Karpas-422 (cell line): ENCODE data around the gene ZNF569. TPM values are rescaled to one million over a fixed set of nuclear protein-coding genes. Genes with fewer than 3 reads are reported as not detected.

Experiments used
- DNase-seq: peaks from one replicate; pipeline ENCODE4 v3.0.0-alpha.2; 2015
- H2AFZ ChIP-seq: fragments of 200-600 bp; sonication (generic); 2 replicates; pipeline ENCODE4 v1.6.1; 2014; ENCODE audit warnings: antibody characterized with exemption, low read length, mixed read lengths
- H3K27ac ChIP-seq: fragments of 200-600 bp; sonication (generic); 2 replicates; pipeline ENCODE4 v1.5.1; 2014; ENCODE audit warnings: mild to moderate bottlenecking, low read length, moderate library complexity
- H3K27me3 ChIP-seq: fragments of 200-600 bp; sonication (generic); 2 replicates; pipeline ENCODE4 v1.6.1; 2014; ENCODE audit warnings: low read length, mixed read lengths
- H3K36me3 ChIP-seq: fragments of 200-600 bp; sonication (generic); 2 replicates; pipeline ENCODE4 v1.6.1; 2014; ENCODE audit warnings: low read length, mixed read lengths; ENCODE audit not compliant: insufficient read depth
- H3K4me1 ChIP-seq: fragments of 200-600 bp; sonication (generic); 2 replicates; pipeline ENCODE4 v1.6.1; 2014; ENCODE audit warnings: mild to moderate bottlenecking, low read length, mixed read lengths
- H3K4me2 ChIP-seq: fragments of 200-600 bp; sonication (generic); 2 replicates; pipeline ENCODE4 v1.6.1; 2014; ENCODE audit warnings: low read length, low read depth, mild to moderate bottlenecking; ENCODE audit not compliant: poor library complexity, severe bottlenecking
- H3K4me3 ChIP-seq: fragments of 200-600 bp; sonication (generic); 2 replicates; pipeline ENCODE4 v1.5.1; 2014; ENCODE audit warnings: mild to moderate bottlenecking, antibody characterized with exemption, low read length, mixed read lengths
- H3K79me2 ChIP-seq: fragments of 200-600 bp; sonication (generic); 2 replicates; pipeline ENCODE4 v1.6.1; 2014; ENCODE audit warnings: mild to moderate bottlenecking, low read length, mixed read lengths
- H3K9ac ChIP-seq: fragments of 200-600 bp; sonication (generic); 2 replicates; pipeline ENCODE4 v1.6.0; 2014; ENCODE audit warnings: low read length
- H3K9me2 ChIP-seq: fragments of 200-600 bp; sonication (generic), shearing (Covaris generic); replicated peaks from 2 replicates; pipeline ENCODE4 v1.6.0; 2014; ENCODE audit warnings: mild to moderate bottlenecking, low read length, moderate library complexity; ENCODE audit not compliant: insufficient read depth
- H3K9me3 ChIP-seq: fragments of 300-700, 200-600 bp; sonication (generic); 2 replicates; pipeline ENCODE4 v1.6.1; 2014; ENCODE audit warnings: low read length, mixed read lengths
- H4K20me1 ChIP-seq: fragments of 200-600 bp; sonication (generic); 2 replicates; pipeline ENCODE4 v1.6.1; 2014; ENCODE audit warnings: mild to moderate bottlenecking, antibody characterized with exemption, low read length, low read depth; ENCODE audit not compliant: insufficient read depth
- total RNA-seq: library from RNA; depleted of rRNA; stranded (reverse); fragments of >200 nt; shearing (Covaris generic); gene quantifications from 2 replicates; pipeline ENCODE4 v1.2.3, GENCODE V29; 2014; ENCODE audit warnings: low replicate concordance; rRNA removed

ZNF569 gene
- 13.2 and 16.1 TPM in 2 replicates for total RNA-seq

DNA sequence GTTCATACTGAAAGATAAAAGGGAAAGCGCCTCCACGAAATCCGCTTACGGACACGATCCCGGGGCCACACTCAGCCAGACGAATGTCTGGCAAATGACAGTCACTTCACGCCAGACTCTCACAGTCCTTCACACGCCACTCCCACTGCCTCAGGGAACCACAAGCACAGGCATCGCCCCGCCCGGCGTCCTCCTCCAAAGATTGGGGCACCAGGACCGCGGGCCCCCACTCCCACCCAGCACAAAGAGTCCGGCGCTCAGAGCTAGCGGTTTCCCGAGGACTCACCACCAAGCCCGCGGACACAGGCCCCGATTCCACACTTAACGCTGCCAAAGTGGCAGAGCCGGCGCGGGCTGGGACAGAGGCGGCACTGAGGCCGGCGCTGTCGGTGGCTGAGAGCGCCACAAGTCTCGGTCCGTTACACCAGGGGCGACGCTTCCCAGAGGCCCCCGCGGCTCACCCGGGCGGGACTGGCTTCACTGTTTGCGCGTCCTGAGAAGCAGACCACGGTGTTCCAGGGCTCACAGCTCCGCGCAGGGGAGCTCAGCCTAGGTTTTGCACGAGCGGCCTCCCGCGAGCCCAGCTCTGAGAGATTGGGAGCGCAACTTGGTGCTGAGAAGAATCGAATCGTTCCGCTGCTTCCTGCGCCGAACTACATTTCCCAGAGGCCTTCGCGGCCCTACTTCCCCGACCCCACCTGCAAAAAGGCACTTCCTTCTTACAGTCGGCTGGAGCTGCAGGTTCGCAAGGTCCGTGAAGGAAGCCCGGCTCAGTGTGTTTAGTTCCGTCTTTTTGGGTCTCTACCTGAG is at the start of gene ZNF569:
Gene ZNF569 (minus strand): TSS at position 647 of the 810 bp plus-strand sequence. CDS start 22,523 bp downstream, outside the sequence.
- Histone ChIP-seq H3K9me3 (peaks cover 26% of the 10 kb centered on the region), H3K4me2 (peak within 1 kb of the TSS; percentile 72), H3K79me2 (peaks cover 43% of the 10 kb centered on the region), H3K4me1 (peaks cover 11% of the 10 kb centered on the region), H3K27me3 (no peaks in the 10 kb centered on the region), H3K27ac (peak within 1 kb of the TSS; percentile 77), H3K9me2 (no peaks in the 10 kb centered on the region), H3K9ac (peak within 1 kb of the TSS; percentile 88), H2AFZ (peak within 1 kb of the TSS; percentile 86), H3K4me3 (peak within 1 kb of the TSS; percentile 97), H4K20me1 (no peaks in the 10 kb centered on the region), H3K36me3 (peaks cover 44% of the 10 kb centered on the region)
- peak; percentile 97 for DNase-seq

DNA sequence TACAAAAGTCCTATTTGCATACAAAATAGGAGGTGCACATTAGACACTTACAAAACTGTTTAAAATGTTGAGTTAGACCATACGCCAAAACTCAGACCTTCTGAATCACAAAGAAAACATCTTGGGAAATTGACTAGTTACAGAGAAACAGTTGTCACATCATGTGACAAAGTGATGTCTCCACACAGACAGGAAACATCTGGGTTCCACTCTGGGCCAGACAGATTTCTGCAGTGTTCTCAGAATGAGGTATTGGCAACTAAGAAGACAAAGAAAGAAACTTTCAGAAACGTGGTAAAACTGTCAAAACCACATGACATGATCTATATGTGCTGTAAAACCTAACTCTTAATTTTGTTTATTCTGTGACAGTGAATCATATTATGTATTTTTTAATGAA is 46.2 kb upstream of the ZNF569 start:
- no peak for DNase-seq
- no peaks in the 10 kb centered on the region for H3K27me3 ChIP-seq
- H3K9me2 ChIP-seq: no peaks in the 10 kb centered on the region
- no peak overlapping the region for H3K9ac ChIP-seq
- H4K20me1 ChIP-seq: no peaks in the 10 kb centered on the region
- H2AFZ ChIP-seq: no peak overlapping the region
- no peak overlapping the region for H3K4me3 ChIP-seq
- no peaks in the 10 kb centered on the region for H3K4me1 ChIP-seq
- peaks cover 12% of the 10 kb centered on the region for H3K9me3 ChIP-seq
- no peaks in the 10 kb centered on the region for H3K79me2 ChIP-seq
- H3K4me2 ChIP-seq: no peak overlapping the region
- no peak overlapping the region for H3K27ac ChIP-seq
- no peaks in the 10 kb centered on the region for H3K36me3 ChIP-seq

DNA sequence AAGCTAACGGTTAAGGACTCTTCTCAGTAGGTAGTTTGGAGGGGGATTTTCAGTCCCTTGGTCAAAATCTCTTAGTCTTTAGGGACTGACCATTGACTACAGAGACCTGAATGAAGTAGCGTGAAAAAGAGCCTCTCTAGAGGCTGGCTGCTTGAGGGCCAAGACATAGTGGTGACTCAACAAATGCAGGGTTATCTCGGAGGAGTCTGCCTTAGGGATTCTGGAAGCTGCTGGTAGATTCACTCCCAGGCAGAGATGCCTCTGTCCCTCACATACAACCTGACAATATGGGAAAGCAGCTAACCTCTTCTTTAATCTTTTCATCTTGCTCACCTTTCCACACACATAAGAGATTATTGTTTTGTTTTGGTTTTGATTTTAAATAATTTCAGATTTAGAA is 44.6 kb upstream of the ZNF569 start:
- Histone ChIP-seq H4K20me1 (no peaks in the 10 kb centered on the region), H3K9me3 (peaks cover 13% of the 10 kb centered on the region), H2AFZ (no peak overlapping the region), H3K79me2 (no peaks in the 10 kb centered on the region), H3K9ac (no peak overlapping the region), H3K27ac (no peak overlapping the region), H3K36me3 (no peaks in the 10 kb centered on the region), H3K4me3 (no peak overlapping the region), H3K4me1 (no peaks in the 10 kb centered on the region), H3K9me2 (no peaks in the 10 kb centered on the region), H3K27me3 (no peaks in the 10 kb centered on the region), H3K4me2 (no peak overlapping the region)
- DNase-seq: no peak

DNA sequence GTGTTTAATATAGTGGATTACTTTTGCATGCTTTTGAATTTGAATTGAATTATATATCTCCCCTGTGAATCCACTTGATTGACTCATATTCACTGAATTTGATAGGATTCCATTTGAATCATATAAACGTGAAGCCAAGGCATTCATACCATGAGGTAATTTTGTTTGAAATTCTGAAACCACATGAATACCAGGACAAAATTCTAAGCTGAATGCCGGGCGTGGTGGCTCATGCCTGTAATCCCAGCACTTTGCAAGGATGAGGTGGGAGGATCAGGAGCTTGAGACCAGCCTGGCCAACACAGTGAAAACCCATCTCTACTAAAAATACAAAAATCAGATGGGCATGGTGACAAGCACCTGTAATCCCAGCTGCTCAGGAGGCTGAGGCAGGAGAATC is 43.9 kb upstream of the ZNF569 start:
- peaks cover 14% of the 10 kb centered on the region for H3K9me3 ChIP-seq
- no peaks in the 10 kb centered on the region for H3K79me2 ChIP-seq
- H3K4me3 ChIP-seq: no peak overlapping the region
- H3K36me3 ChIP-seq: no peaks in the 10 kb centered on the region
- H2AFZ ChIP-seq: no peak overlapping the region
- no peaks in the 10 kb centered on the region for H3K9me2 ChIP-seq
- DNase-seq: no peak
- no peaks in the 10 kb centered on the region for H3K27me3 ChIP-seq
- no peak overlapping the region for H3K4me2 ChIP-seq
- no peak overlapping the region for H3K27ac ChIP-seq
- no peak overlapping the region for H3K9ac ChIP-seq
- no peaks in the 10 kb centered on the region for H4K20me1 ChIP-seq
- no peaks in the 10 kb centered on the region for H3K4me1 ChIP-seq

DNA sequence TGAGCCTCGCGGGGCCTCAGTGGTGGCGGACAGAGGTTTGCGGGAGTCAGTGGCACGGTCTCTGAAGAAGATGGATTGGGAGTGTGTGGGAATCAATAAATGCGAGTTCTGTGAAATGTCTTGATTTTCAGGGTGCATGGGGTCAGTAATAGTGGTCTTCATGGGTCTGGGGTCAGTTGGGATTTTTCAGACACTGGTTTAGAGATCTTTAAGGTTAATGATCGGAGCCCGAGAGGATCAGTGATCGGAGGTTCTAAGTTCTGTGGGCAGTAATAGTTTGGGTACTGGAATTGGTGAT is 39.9 kb upstream of the ZNF569 start:
- Histone ChIP-seq H3K79me2 (no peaks in the 10 kb centered on the region), H3K4me3 (peak overlapping the region; percentile 58), H3K9me2 (no peaks in the 10 kb centered on the region), H3K4me2 (peak overlapping the region; percentile 50), H4K20me1 (no peaks in the 10 kb centered on the region), H3K4me1 (no peaks in the 10 kb centered on the region), H3K9ac (peak overlapping the region; percentile 47), H3K36me3 (no peaks in the 10 kb centered on the region), H3K27me3 (no peaks in the 10 kb centered on the region), H2AFZ (no peak overlapping the region), H3K27ac (no peak overlapping the region), H3K9me3 (peaks cover 20% of the 10 kb centered on the region)
- DNase-seq: no peak

DNA sequence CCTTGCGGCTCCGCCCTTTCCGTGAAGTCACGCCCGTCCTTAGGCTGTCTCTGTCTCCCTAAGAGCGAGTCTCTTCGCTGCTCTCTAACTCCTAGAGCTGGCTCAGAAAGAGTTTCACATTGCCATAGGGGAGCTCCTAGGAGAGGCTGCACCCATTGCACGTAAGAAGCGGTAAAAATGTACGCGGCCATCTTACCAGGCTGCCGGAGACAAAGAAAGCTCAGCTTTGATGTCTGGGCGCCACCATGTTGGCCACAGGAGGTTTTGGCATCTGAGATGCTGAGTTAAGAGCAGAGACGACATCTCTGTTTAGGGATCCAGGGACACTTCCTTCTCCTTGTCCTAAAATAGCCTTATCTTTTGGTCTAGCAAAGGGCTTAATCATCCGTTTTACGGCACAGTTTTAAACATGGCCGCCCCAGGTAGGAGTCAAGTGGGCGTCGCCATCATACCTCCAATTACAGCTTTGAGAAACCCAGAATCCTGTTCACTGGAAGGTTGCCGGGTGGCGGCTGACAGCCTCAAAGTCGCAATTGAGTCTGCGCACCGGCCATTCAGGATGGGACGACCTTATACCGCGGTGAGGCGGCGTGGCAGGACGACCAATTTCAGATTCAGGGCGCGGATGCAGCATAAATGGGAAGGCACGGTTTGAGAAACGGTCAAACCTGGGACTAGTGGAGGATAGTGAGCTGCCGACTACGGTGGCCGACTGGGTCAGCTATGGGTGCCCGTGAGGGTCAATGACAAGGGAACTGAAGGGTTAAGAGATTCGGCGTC is 39.3 kb upstream of the ZNF569 start, which contains the start of gene ZNF793:
Gene ZNF793 (plus strand): TSS at position 553 of the 780 bp plus-strand sequence. CDS start 16,501 bp downstream, outside the sequence.
- H3K27ac ChIP-seq: peak within 1 kb of the TSS; percentile 25; the same call in 1 of the 2 replicates
- H3K9ac ChIP-seq: peak within 1 kb of the TSS; percentile 47
- H3K4me1 ChIP-seq: no peaks in the 10 kb centered on the region
- H3K9me3 ChIP-seq: peaks cover 20% of the 10 kb centered on the region
- H3K4me2 ChIP-seq: peak within 1 kb of the TSS; percentile 50
- H3K9me2 ChIP-seq: no peaks in the 10 kb centered on the region
- DNase-seq: peak; percentile 58
- no peaks in the 10 kb centered on the region for H3K79me2 ChIP-seq
- peak within 1 kb of the TSS; percentile 58 for H3K4me3 ChIP-seq
- no peaks in the 10 kb centered on the region for H3K36me3 ChIP-seq
- H2AFZ ChIP-seq: peak within 1 kb of the TSS; percentile 25
- H3K27me3 ChIP-seq: no peaks in the 10 kb centered on the region
- H4K20me1 ChIP-seq: no peaks in the 10 kb centered on the region

DNA sequence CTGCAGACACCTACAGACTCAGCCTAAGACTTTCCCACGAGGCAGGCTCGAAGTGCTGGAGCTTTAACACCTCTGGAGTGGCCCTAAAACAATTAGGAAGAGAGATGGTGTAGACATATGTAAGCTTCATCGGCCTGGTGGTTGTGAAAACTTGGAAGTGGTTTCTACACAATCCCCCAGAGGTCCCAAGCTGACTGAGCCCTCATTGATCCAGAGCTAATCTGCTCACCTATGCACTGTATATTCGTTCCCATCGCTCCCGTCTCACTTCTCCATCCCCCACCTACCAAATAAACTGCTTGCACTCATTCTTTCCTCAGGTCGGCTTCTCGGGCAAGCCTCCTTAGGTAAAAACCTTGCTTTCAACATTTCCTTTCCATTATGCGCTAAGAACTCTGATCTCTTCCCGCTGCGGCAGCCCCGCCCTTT is 38.7 kb upstream of the ZNF569 start:
- Histone ChIP-seq H2AFZ (peak overlapping the region; percentile 25), H3K9me2 (no peaks in the 10 kb centered on the region), H3K4me1 (no peaks in the 10 kb centered on the region), H4K20me1 (no peaks in the 10 kb centered on the region), H3K9ac (peak overlapping the region; percentile 47), H3K79me2 (no peaks in the 10 kb centered on the region), H3K27me3 (no peaks in the 10 kb centered on the region), H3K4me3 (peak overlapping the region; percentile 58), H3K4me2 (peak overlapping the region; percentile 50), H3K9me3 (peaks cover 20% of the 10 kb centered on the region), H3K36me3 (no peaks in the 10 kb centered on the region), H3K27ac (no peak overlapping the region; the same call in 1 of the 2 replicates)
- no peak for DNase-seq

DNA sequence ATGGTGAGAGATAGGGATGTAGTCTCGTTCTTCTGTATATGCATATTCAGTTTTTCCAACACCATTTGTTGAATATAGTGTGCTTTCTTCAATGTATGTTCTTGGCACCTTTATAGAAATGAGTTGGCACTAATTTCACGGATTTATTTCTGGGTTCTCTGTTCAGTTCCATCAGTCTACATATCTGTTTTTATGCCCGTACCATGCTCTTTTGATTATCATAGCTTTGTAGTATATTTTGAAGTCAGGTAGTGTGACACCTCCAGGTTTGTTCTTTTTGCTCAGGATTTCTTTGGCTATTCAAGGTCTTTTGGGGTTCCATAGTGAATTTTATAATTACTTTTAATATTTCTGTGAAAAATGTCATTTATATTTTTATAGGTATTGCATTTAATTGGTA is 25.0 kb upstream of the ZNF569 start:
- H3K4me1 ChIP-seq: no peaks in the 10 kb centered on the region
- H3K79me2 ChIP-seq: no peaks in the 10 kb centered on the region
- DNase-seq: no peak
- H3K9me2 ChIP-seq: no peaks in the 10 kb centered on the region
- H3K36me3 ChIP-seq: no peaks in the 10 kb centered on the region
- no peak overlapping the region for H3K27ac ChIP-seq
- no peak overlapping the region for H2AFZ ChIP-seq
- peaks cover 21% of the 10 kb centered on the region for H3K9me3 ChIP-seq
- no peaks in the 10 kb centered on the region for H3K27me3 ChIP-seq
- no peak overlapping the region for H3K9ac ChIP-seq
- H3K4me2 ChIP-seq: no peak overlapping the region
- no peak overlapping the region for H3K4me3 ChIP-seq
- H4K20me1 ChIP-seq: no peaks in the 10 kb centered on the region
